ENCODE results near the gene PDZRN4. TPM values are rescaled to one million over a fixed set of nuclear protein-coding genes. Genes with fewer than 3 reads are reported as not detected.

The PDZRN4 gene
- total and polyA plus RNA-seq, 5 donors from 2014 or later, result not detected

DNA sequence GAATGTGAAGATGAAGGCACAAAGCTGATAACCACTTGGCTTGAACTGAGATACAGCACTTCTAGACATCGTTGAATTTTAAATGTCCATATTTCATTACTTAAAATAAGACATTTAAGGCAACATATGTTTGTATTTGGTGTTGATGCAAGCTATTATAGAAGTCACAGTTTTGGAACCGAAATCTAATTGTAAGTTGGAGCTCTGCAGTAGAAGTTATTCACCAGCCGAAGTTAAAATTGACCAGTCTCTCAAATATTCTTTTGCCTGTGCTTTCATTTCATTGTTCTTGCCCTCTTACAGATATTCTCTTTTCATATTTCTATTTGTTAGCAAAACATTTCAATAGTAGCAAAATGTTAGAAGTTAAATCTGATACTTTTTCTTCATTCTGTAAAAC lies 332.7 kb downstream of the PDZRN4 start:
- Histone ChIP-seq H3K27me3 (ENCODE audit: control insufficient read depth, insufficient read depth, low read length) (no peaks in the 10 kb centered on the region), H3K4me1 (ENCODE audit: control insufficient read depth, insufficient read depth, low read length, poor library complexity, severe bottlenecking) (no peaks in the 10 kb centered on the region), H3K27ac (ENCODE audit: insufficient read depth, low read length, poor library complexity, severe bottlenecking) (no peak overlapping the region), H3K36me3 (ENCODE audit: control insufficient read depth, insufficient read depth, low read length) (no peaks in the 10 kb centered on the region), H3K9me3 (ENCODE audit: control insufficient read depth in 2 of 2, low read length in 2 of 2) (no peaks in the 10 kb centered on the region), H3K4me3 (ENCODE audit: low read depth, low read length) (no peak overlapping the region)
- Mint-ChIP-seq H3K36me3 (no peaks in the 10 kb centered on the region), H3K27me3 (no peaks in the 10 kb centered on the region), H3K4me3 (no peak overlapping the region), H3K9me3 (peaks cover 0 to under 1% (median 0%) of the 10 kb centered on the region in 7 donors), H3K4me1 (peaks cover 4 to 11% (median 7%) of the 10 kb centered on the region in 4 donors), H3K27ac (no peak overlapping the region)
- DNase-seq, result no peak
- no peak for ATAC-seq (ENCODE audit: low read depth in 2 of 2)

DNA sequence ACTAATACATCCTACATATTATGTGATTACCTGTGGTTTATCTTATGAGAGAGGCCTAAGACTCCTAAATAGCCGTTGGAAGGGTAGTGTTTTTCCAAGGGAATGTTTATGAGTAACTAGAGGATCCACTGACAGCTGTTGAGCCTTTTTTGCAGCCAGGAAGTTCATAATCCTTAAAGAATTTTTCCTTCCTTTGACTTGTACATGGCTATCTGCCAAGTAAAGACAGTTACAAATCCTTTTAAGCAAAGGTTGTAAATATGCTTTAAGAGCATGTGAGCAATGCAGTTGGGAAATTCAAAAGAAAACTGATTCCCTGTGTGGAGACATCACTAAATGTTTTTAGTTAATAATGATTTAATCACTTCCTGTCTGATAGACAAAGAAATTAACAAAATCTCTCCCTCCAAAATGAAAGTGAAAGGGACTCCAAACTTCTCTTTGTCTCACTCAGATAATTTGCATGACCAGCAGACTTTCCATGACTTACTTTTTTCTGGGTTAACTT lies 333.8 kb downstream of the PDZRN4 start:
- Mint-ChIP-seq H3K4me3 (peak overlapping the region in 3 of 4 donors; percentile 66 to 72 (median 68)), H3K27me3 (no peaks in the 10 kb centered on the region), H3K4me1 (peaks cover 4 to 11% (median 7%) of the 10 kb centered on the region in 4 donors), H3K27ac (peak overlapping the region in 2 of 3 donors; percentile 3 to 44), H3K9me3 (no peaks in the 10 kb centered on the region), H3K36me3 (no peaks in the 10 kb centered on the region)
- H3K27ac ChIP-seq (ENCODE audit: insufficient read depth, low read length, poor library complexity, severe bottlenecking), result no peak overlapping the region
- no peaks in the 10 kb centered on the region for H3K36me3 ChIP-seq (ENCODE audit: control insufficient read depth, insufficient read depth, low read length)
- H3K4me1 ChIP-seq (ENCODE audit: control insufficient read depth, insufficient read depth, low read length, poor library complexity, severe bottlenecking), result no peaks in the 10 kb centered on the region
- H3K27me3 ChIP-seq (ENCODE audit: control insufficient read depth, insufficient read depth, low read length), result no peaks in the 10 kb centered on the region
- no peaks in the 10 kb centered on the region for H3K9me3 ChIP-seq (ENCODE audit: control insufficient read depth in 2 of 2, low read length in 2 of 2)
- H3K4me3 ChIP-seq (ENCODE audit: low read depth, low read length), result peak overlapping the region; percentile 77
- DNase-seq (peak in 2 of 3 donors; percentile 0 to 57), ATAC-seq (ENCODE audit: low read depth in 2 of 2) (peak in 1 of 2 donors; percentile 37)

DNA sequence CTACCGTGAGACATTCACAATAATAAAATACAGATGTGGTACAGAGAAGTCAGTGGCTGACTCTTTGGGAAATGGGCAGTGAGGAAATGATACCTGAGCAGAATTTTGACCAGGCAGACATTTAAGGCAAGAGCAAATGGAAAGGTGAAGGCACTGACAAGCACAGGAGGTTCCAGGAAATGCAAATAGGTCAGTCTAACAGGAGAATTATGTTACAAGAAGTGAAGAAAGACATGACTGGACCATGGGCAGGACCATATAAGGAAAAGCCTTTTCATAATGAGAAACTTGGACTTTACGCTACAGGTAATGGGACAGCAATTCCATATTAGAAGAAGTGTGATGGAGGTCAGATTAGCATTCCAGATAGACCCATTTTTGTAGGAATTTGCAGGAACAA lies 338.9 kb downstream of the PDZRN4 start:
- no peak overlapping the region for H3K4me3 ChIP-seq (ENCODE audit: low read depth, low read length)

DNA sequence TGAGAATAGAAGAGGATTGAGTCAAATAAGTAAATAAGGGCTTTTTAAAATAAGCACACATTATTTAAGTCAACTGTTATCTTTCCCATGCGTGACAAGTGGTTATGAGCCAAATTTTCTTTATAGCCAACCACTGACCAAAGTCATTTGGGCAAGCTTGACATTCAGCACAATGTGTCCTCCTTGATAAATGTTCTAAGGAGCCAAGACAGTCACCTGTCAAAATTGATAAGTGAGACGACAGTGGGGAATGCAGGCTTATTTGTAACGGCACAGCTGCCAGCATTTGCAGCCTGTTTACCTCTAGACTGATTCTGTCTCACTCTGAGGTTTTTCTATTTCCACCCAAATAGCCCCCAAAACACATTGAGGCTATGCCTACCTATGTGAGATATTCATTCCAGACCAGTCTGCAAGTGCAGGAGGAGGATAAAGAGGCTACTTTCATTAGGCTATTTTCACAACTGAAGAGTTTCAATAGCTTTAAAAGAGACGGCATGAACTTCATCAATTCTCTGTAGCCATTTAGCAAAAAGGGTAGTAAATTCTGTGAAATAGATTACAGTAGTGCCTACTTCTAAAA lies 339.5 kb downstream of the PDZRN4 start:
- H3K4me1 Mint-ChIP-seq, result peaks cover 0 to 3% (median 1%) of the 10 kb centered on the region in 4 donors

More for the DNA sequence above, 338.9 kb downstream of the PDZRN4 start:
- Mint-ChIP-seq H3K4me1 (peaks cover 2 to 9% (median 4%) of the 10 kb centered on the region in 4 donors), H3K27ac (no peak overlapping the region), H3K4me3 (no peak overlapping the region), H3K27me3 (no peaks in the 10 kb centered on the region), H3K36me3 (no peaks in the 10 kb centered on the region), H3K9me3 (no peaks in the 10 kb centered on the region)
- Histone ChIP-seq H3K36me3 (ENCODE audit: control insufficient read depth, insufficient read depth, low read length) (no peaks in the 10 kb centered on the region), H3K27ac (ENCODE audit: insufficient read depth, low read length, poor library complexity, severe bottlenecking) (no peak overlapping the region), H3K4me1 (ENCODE audit: control insufficient read depth, insufficient read depth, low read length, poor library complexity, severe bottlenecking) (no peaks in the 10 kb centered on the region), H3K27me3 (ENCODE audit: control insufficient read depth, insufficient read depth, low read length) (no peaks in the 10 kb centered on the region), H3K9me3 (ENCODE audit: control insufficient read depth in 2 of 2, low read length in 2 of 2) (no peaks in the 10 kb centered on the region)
- DNase-seq (no peak), ATAC-seq (ENCODE audit: low read depth in 2 of 2) (no peak)

DNA sequence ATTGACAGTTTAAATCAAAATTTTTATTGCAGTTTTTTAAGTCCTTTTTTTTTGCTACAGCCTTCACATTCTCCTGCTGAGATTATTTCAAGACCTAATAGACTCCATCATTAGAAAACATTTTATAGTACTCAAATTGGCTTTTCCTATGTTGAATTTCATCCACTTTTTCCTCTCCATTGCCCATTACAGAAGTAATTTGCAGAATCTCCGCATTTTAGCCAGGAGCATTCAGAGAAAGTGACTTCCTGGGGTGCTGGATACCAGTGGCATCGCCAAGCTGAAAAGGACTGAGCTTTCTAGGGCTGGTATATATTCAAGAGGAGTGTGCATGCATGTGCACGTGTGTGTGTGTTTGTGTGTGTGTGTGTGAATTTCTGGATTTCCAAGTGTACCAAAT lies 340.8 kb downstream of the PDZRN4 start:
- Mint-ChIP-seq H3K4me1 (no peaks in the 10 kb centered on the region), H3K27me3 (no peaks in the 10 kb centered on the region), H3K4me3 (no peak overlapping the region), H3K27ac (no peak overlapping the region), H3K9me3 (no peaks in the 10 kb centered on the region), H3K36me3 (no peaks in the 10 kb centered on the region)
- DNase-seq (no peak), ATAC-seq (ENCODE audit: low read depth in 2 of 2) (no peak)
- no peaks in the 10 kb centered on the region for H3K27me3 ChIP-seq (ENCODE audit: control insufficient read depth, insufficient read depth, low read length)
- no peaks in the 10 kb centered on the region for H3K9me3 ChIP-seq (ENCODE audit: control insufficient read depth in 2 of 2, low read length in 2 of 2)
- no peak overlapping the region for H3K4me3 ChIP-seq (ENCODE audit: low read depth, low read length)
- H3K27ac ChIP-seq (ENCODE audit: insufficient read depth, low read length, poor library complexity, severe bottlenecking), result no peak overlapping the region
- no peaks in the 10 kb centered on the region for H3K36me3 ChIP-seq (ENCODE audit: control insufficient read depth, insufficient read depth, low read length)
- no peaks in the 10 kb centered on the region for H3K4me1 ChIP-seq (ENCODE audit: control insufficient read depth, insufficient read depth, low read length, poor library complexity, severe bottlenecking)

More for the DNA sequence above, 339.5 kb downstream of the PDZRN4 start:
- ATAC-seq (ENCODE audit: low read depth in 2 of 2) (no peak), DNase-seq (no peak)
- Histone ChIP-seq H3K27ac (ENCODE audit: insufficient read depth, low read length, poor library complexity, severe bottlenecking) (no peak overlapping the region), H3K4me3 (ENCODE audit: low read depth, low read length) (no peak overlapping the region), H3K4me1 (ENCODE audit: control insufficient read depth, insufficient read depth, low read length, poor library complexity, severe bottlenecking) (no peaks in the 10 kb centered on the region), H3K27me3 (ENCODE audit: control insufficient read depth, insufficient read depth, low read length) (no peaks in the 10 kb centered on the region), H3K9me3 (ENCODE audit: control insufficient read depth in 2 of 2, low read length in 2 of 2) (no peaks in the 10 kb centered on the region), H3K36me3 (ENCODE audit: control insufficient read depth, insufficient read depth, low read length) (no peaks in the 10 kb centered on the region)
- no peaks in the 10 kb centered on the region for H3K27me3 Mint-ChIP-seq
- H3K4me3 Mint-ChIP-seq, result no peak overlapping the region
- H3K27ac Mint-ChIP-seq, result no peak overlapping the region
- no peaks in the 10 kb centered on the region for H3K9me3 Mint-ChIP-seq
- H3K36me3 Mint-ChIP-seq, result no peaks in the 10 kb centered on the region

DNA sequence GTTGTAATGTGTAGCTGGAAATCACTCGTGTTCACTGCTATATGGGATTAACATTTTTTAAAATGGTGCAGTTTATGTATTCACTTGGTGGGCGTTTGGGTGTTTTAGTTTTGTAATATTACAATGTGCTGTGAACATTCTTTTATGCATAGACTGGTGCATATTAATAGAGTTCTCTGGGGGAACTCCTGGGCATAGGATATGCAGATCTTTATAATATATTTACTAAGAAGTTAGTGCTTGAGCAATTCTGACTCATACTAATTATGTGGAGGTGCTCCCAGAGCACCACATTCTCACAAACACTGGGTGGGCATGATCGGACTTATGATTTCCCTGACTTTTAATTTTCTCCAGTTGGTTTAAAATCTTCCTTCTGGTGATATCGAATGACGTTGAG lies 342.3 kb downstream of the PDZRN4 start:
- H3K4me1 ChIP-seq (ENCODE audit: control insufficient read depth, insufficient read depth, low read length, poor library complexity, severe bottlenecking), result no peaks in the 10 kb centered on the region
- ATAC-seq (ENCODE audit: low read depth in 2 of 2) (no peak), DNase-seq (no peak)
- Mint-ChIP-seq H3K4me3 (no peak overlapping the region), H3K4me1 (no peaks in the 10 kb centered on the region), H3K27ac (no peak overlapping the region), H3K9me3 (no peaks in the 10 kb centered on the region), H3K36me3 (no peaks in the 10 kb centered on the region), H3K27me3 (no peaks in the 10 kb centered on the region)
- H3K27me3 ChIP-seq (ENCODE audit: control insufficient read depth, insufficient read depth, low read length), result no peaks in the 10 kb centered on the region
- no peak overlapping the region for H3K27ac ChIP-seq (ENCODE audit: insufficient read depth, low read length, poor library complexity, severe bottlenecking)
- H3K4me3 ChIP-seq (ENCODE audit: low read depth, low read length), result no peak overlapping the region
- H3K9me3 ChIP-seq (ENCODE audit: control insufficient read depth in 2 of 2, low read length in 2 of 2), result no peaks in the 10 kb centered on the region
- no peaks in the 10 kb centered on the region for H3K36me3 ChIP-seq (ENCODE audit: control insufficient read depth, insufficient read depth, low read length)

DNA sequence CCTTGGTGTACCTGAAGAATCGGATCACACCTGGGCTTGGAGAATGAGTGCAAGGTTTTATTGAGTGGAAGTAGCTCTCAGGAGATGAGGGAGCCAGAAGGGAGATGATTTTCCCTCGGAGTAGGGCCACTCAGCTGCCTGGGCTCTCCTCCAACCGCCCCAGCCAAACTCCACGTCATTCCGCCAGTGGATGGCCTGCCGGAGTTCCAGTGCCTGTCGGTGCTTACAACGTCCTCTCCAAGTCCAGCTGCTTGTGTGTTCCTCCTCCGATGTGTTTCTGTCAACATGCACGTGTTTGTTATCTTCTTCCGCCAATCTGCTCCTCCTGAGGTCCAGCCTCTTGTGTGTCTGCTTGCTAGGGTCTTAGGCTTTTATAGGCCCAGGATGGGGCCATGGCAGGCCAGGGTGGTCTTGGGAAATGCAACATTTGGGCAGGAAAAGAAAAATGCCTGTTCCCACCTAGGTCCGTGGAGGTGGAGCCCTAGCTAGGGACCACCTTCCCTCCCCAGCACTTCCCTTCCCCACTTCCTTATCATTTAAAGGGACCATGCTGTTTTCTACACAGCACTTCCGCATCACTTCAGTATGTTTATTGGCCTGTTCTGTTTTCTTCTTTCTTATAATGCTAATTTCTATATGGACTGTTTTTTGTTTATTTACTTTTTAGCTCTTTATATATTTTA lies 343.2 kb downstream of the PDZRN4 start:
- ATAC-seq (ENCODE audit: low read depth in 2 of 2) (no peak), DNase-seq (no peak)
- Histone ChIP-seq H3K27me3 (ENCODE audit: control insufficient read depth, insufficient read depth, low read length) (no peaks in the 10 kb centered on the region), H3K27ac (ENCODE audit: insufficient read depth, low read length, poor library complexity, severe bottlenecking) (no peak overlapping the region), H3K36me3 (ENCODE audit: control insufficient read depth, insufficient read depth, low read length) (no peaks in the 10 kb centered on the region), H3K9me3 (ENCODE audit: control insufficient read depth in 2 of 2, low read length in 2 of 2) (no peaks in the 10 kb centered on the region), H3K4me3 (ENCODE audit: low read depth, low read length) (no peak overlapping the region), H3K4me1 (ENCODE audit: control insufficient read depth, insufficient read depth, low read length, poor library complexity, severe bottlenecking) (no peaks in the 10 kb centered on the region)
- Mint-ChIP-seq H3K27ac (no peak overlapping the region), H3K36me3 (no peaks in the 10 kb centered on the region), H3K9me3 (no peaks in the 10 kb centered on the region), H3K4me1 (no peaks in the 10 kb centered on the region), H3K4me3 (no peak overlapping the region), H3K27me3 (no peaks in the 10 kb centered on the region)

DNA sequence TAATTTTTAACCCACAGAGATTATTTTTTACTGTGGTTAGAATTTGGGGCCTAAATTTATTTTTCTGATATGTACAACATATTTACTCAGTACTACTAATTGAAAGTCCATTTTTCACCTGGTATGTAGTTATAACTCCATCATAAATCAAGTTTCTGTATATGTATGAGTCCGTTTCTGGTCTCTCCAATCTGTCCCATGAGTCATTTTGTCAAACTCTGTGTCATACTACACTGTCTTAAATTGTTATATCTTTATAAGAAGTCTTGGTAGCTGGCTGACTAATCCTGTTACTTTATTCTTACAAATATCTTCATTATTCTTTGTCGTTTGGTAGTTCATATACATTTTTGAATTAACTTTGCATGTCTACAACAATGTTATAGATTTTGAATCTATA lies 344.0 kb downstream of the PDZRN4 start:
- no peak overlapping the region for H3K4me3 Mint-ChIP-seq
- ATAC-seq (ENCODE audit: low read depth in 2 of 2), result no peak
- DNase-seq, result no peak
- H3K4me1 Mint-ChIP-seq, result no peaks in the 10 kb centered on the region
- no peaks in the 10 kb centered on the region for H3K4me1 ChIP-seq (ENCODE audit: control insufficient read depth, insufficient read depth, low read length, poor library complexity, severe bottlenecking)
- no peaks in the 10 kb centered on the region for H3K27me3 Mint-ChIP-seq
- H3K9me3 Mint-ChIP-seq, result no peaks in the 10 kb centered on the region
- H3K36me3 ChIP-seq (ENCODE audit: control insufficient read depth, insufficient read depth, low read length), result no peaks in the 10 kb centered on the region
- H3K27ac Mint-ChIP-seq, result no peak overlapping the region
- no peak overlapping the region for H3K4me3 ChIP-seq (ENCODE audit: low read depth, low read length)
- H3K27ac ChIP-seq (ENCODE audit: insufficient read depth, low read length, poor library complexity, severe bottlenecking), result no peak overlapping the region
- no peaks in the 10 kb centered on the region for H3K9me3 ChIP-seq (ENCODE audit: control insufficient read depth in 2 of 2, low read length in 2 of 2)
- no peaks in the 10 kb centered on the region for H3K36me3 Mint-ChIP-seq
- H3K27me3 ChIP-seq (ENCODE audit: control insufficient read depth, insufficient read depth, low read length), result no peaks in the 10 kb centered on the region

Data from CD4-positive, CD25-positive, alpha-beta regulatory T cell (primary cell).